ENCODE measurements around the gene IL3. TPM values are rescaled to one million over a fixed set of nuclear protein-coding genes. Genes with fewer than 3 reads are reported as not detected.
A peak's percentile ranks its signal among the peaks of the same experiment; 100 is the strongest.

IL3 gene
- total and polyA plus RNA-seq, 9 of the 15 experiments (the other 6 are each of a cell fraction or from before 2014, with no cell fraction given), result not detected

GRCh38 chr5:132098151-132098594, 37.7 kb downstream of the IL3 start (continued):
- TF ChIP-seq HINFP (tag; conservative IDR thresholded peaks at IDR 0.05; ENCODE audit: low read depth) (0 out of 2 replicates have a peak, but pooled peaks have one; percentile 40), ILF3 (IDR thresholded peaks at IDR 0.05; ENCODE audit: borderline replicate concordance) (0 out of 2 replicates have a peak, but pooled peaks have one; percentile 66), L3MBTL2 (IDR thresholded peaks at IDR 0.05) (peak; percentile 97), XRCC3 (IDR thresholded peaks at IDR 0.05) (no peak), TCF7 (IDR thresholded peaks at IDR 0.05; ENCODE audit: borderline replicate concordance) (peak; percentile 91), ZNF583 (CRISPR knock-in tag; IDR thresholded peaks at IDR 0.05) (peak; percentile 65), MBD2 (IDR thresholded peaks at IDR 0.05; ENCODE audit: borderline replicate concordance, low read depth) (peak; percentile 87), ZNF146 (CRISPR knock-in tag; IDR thresholded peaks at IDR 0.05; ENCODE audit: unreplicated experiment) (no peak), NEUROD1 (IDR thresholded peaks at IDR 0.05; ENCODE audit: borderline replicate concordance, low read depth, low read length, partially characterized antibody) (peak; percentile 79), DACH1 (IDR thresholded peaks at IDR 0.05; ENCODE audit: partially characterized antibody) (peak; percentile 40), SMARCE1 (IDR thresholded peaks at IDR 0.05) (peak; percentile 97), TEAD2 (tag; IDR thresholded peaks at IDR 0.05) (peak; percentile 72; the same call in 1 of the 2 replicates), ZNF639 (CRISPR knock-in tag; conservative IDR thresholded peaks at IDR 0.05 in 1 of 2, IDR thresholded peaks at IDR 0.05 in 1 of 2) (peak in 1 of 2 experiments; percentile 89; a peak in 2 of 4 replicates), TCFL5 (CRISPR knock-in tag; conservative IDR thresholded peaks at IDR 0.05) (0 out of 2 replicates have a peak, but pooled peaks have one; percentile 22), ETV5 (CRISPR knock-in tag; IDR thresholded peaks at IDR 0.05; ENCODE audit: low read depth) (peak; percentile 86), ZNF24 (IDR thresholded peaks at IDR 0.05) (peak; percentile 86), HNRNPL (IDR thresholded peaks at IDR 0.05; ENCODE audit: low read depth, low read length) (no peak), KDM4B (IDR thresholded peaks at IDR 0.05; ENCODE audit: borderline replicate concordance in 2 of 2, low read depth in 1 of 2) (peak in 1 of 2 experiments; percentile 64; a peak in 1 of 4 replicates), PHB2 (IDR thresholded peaks at IDR 0.05; ENCODE audit: low read depth) (peak; percentile 94), ZBTB5 (IDR thresholded peaks at IDR 0.05) (no peak), PKNOX1 (IDR thresholded peaks at IDR 0.05) (peak; percentile 97), ZNF175 (CRISPR knock-in tag; IDR thresholded peaks at IDR 0.05; ENCODE audit: low read depth) (peak; percentile 91), SMARCC2 (IDR thresholded peaks at IDR 0.05; ENCODE audit: low read depth) (peak; percentile 96)

Measured in K562 (cell line).